ENCODE measurements around the gene MTHFD2L.
"Not testable (repeated sequence)": the region's sequence is repeated elsewhere in the genome, so short reads cannot be mapped to it uniquely, and the experiment has no call there.

Gene MTHFD2L

GRCh38 chr4:74205046-74205445 is 47.1 kb downstream of the MTHFD2L start:
- no peaks in the 10 kb centered on the region for H3K27me3 Mint-ChIP-seq (ENCODE audit: low read depth)
- TF ChIP-seq, protein P1, sequence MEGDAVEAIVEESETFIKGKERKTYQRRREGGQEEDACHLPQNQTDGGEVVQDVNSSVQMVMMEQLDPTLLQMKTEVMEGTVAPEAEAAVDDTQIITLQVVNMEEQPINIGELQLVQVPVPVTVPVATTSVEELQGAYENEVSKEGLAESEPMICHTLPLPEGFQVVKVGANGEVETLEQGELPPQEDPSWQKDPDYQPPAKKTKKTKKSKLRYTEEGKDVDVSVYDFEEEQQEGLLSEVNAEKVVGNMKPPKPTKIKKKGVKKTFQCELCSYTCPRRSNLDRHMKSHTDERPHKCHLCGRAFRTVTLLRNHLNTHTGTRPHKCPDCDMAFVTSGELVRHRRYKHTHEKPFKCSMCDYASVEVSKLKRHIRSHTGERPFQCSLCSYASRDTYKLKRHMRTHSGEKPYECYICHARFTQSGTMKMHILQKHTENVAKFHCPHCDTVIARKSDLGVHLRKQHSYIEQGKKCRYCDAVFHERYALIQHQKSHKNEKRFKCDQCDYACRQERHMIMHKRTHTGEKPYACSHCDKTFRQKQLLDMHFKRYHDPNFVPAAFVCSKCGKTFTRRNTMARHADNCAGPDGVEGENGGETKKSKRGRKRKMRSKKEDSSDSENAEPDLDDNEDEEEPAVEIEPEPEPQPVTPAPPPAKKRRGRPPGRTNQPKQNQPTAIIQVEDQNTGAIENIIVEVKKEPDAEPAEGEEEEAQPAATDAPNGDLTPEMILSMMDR (IDR thresholded peaks at IDR 0.05; ENCODE audit: unreplicated experiment in 3 of 3) = no peak
- H3K4me3 Mint-ChIP-seq = no peak overlapping the region
- peaks cover 5% of the 10 kb centered on the region for H3K9me3 Mint-ChIP-seq
- H3K27ac Mint-ChIP-seq = no peak overlapping the region
- H3K36me3 Mint-ChIP-seq (ENCODE audit: low read depth) = peaks cover 26% of the 10 kb centered on the region
- peaks cover 18% of the 10 kb centered on the region for H3K4me1 Mint-ChIP-seq

- Mint-ChIP-seq H3K9me3 (peaks cover 8% of the 10 kb centered on the region), H3K4me3 (no peak overlapping the region), H3K27me3 (ENCODE audit: low read depth) (no peaks in the 10 kb centered on the region), H3K36me3 (ENCODE audit: low read depth) (peaks cover 26% of the 10 kb centered on the region), H3K27ac (peak overlapping the region in 1 of 3 experiments; percentile 37), H3K4me1 (peaks cover 18% of the 10 kb centered on the region)
- TF ChIP-seq, protein P1 (IDR thresholded peaks at IDR 0.05; ENCODE audit: unreplicated experiment in 3 of 3) = no peak
These were observed 47.6 kb downstream of the MTHFD2L start for GRCh38 chr4:74205559-74205958.

DNA sequence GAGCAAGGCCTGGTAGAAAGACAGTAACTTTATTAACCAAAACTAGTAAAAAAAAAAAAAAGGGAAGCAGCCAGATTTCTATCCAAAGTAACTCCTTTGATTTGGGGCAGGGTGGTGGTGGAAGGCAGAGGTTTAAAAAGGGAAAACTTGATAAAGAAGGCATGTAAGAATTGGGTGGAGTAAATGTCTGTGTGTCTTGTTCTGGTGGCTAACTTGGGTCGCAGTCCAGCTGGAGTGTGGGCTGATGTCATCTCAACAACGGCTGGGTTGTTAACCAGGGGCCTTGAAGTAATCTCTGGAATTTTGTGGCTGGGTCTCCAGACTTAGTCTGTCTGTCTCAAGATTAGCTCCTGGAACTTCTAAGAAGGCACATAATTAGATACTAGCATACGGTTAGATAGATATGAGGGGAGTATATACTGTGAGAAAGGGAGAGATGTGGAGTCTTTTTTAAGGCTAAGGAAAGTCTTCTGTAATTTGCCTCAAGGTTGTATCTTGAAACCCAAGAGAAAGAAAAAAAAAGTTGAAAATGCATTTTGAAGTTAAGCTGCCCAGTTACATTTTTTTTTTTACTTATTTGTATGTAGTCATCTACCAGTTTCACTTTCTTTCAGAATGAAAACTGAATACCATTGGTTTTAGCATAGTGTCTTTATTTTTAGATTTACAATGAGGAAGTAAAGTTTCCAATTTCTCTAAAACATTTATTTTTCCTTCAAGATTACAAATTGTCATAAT is 48.3 kb downstream of the MTHFD2L start:
- peaks cover 15% of the 10 kb centered on the region for H3K9me3 Mint-ChIP-seq
- peaks cover 33% of the 10 kb centered on the region for H3K36me3 Mint-ChIP-seq (ENCODE audit: low read depth)
- H3K4me3 Mint-ChIP-seq = no peak overlapping the region
- peak overlapping the region; percentile 9 to 37 (median 19) for H3K27ac Mint-ChIP-seq
- TF ChIP-seq, protein P1 (IDR thresholded peaks at IDR 0.05; ENCODE audit: unreplicated experiment in 3 of 3) = no peak
- no peaks in the 10 kb centered on the region for H3K27me3 Mint-ChIP-seq (ENCODE audit: low read depth)
- peaks cover 18% of the 10 kb centered on the region for H3K4me1 Mint-ChIP-seq

DNA sequence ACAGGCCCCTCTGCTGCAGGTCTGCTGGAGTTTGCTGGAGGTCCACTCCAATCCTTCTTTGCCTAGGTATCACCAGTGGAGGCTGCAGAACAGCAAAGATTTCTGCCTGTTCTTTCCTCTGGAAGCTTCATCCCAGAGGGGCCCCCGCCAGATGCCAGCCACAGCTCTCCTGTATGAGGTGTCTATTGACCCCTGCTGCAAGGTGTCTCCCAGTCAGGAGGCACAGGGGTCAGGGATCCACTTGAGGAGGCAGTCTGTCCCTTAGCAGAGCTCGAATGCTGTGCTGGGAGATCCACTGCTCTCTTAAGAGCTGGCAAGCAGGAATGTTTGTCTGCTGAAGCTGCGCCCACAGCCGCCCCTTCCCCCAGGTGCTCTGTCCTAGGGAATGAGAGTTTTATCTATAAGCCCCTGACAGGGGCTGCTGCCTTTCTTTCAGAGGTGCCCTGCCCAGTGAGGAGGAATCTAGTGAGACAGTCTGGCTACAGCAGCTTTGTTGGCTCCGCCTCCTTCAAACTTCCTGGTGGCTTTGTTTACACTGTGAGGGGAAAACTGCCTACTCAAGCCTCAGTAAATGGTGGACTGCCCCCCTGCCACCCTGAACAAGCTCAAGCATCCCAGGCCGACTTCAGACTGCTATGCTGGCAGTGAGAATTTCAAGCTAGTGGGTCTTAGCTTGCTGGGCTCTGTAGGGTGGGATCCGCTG is 56.7 kb downstream of the MTHFD2L start:
- H3K4me3 Mint-ChIP-seq; H3K4me1 Mint-ChIP-seq; H3K27ac Mint-ChIP-seq; H3K27me3 Mint-ChIP-seq (ENCODE audit: low read depth): not testable (repeated sequence)
- Mint-ChIP-seq H3K36me3 (ENCODE audit: low read depth) (peaks cover 37% of the 10 kb centered on the region), H3K9me3 (peaks cover 35% of the 10 kb centered on the region)

GRCh38 chr4:74215236-74215635 is 57.3 kb downstream of the MTHFD2L start:
- not testable (repeated sequence) for H3K27ac Mint-ChIP-seq; H3K27me3 Mint-ChIP-seq (ENCODE audit: low read depth); H3K4me1 Mint-ChIP-seq; H3K4me3 Mint-ChIP-seq
- peaks cover 34% of the 10 kb centered on the region for H3K36me3 Mint-ChIP-seq (ENCODE audit: low read depth)
- peaks cover 33% of the 10 kb centered on the region for H3K9me3 Mint-ChIP-seq

DNA sequence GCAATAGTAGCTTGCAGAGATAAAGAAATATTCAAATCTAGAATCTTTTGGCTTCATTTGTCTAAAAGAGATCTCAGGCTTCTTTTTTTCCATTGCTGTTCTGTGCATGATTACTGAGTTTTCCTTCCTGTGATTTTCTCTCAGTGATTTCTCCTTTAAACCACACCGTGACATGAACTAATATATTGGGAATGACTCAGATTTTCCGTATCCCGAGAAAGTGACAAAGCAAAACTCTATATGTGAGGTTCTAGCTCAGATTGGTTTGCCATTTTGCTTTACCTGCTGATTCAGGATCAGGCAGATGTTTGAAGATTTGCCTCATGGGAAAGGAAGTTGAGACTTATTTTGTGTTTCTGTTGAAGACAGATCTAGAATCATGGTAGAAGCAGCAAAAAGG is 59.4 kb downstream of the MTHFD2L start:
- Mint-ChIP-seq H3K4me3 (no peak overlapping the region), H3K4me1 (no peaks in the 10 kb centered on the region), H3K27ac (no peak overlapping the region), H3K36me3 (ENCODE audit: low read depth) (peaks cover 15% of the 10 kb centered on the region), H3K27me3 (ENCODE audit: low read depth) (no peaks in the 10 kb centered on the region), H3K9me3 (peaks cover 13% of the 10 kb centered on the region)
- TF ChIP-seq, protein P1 (IDR thresholded peaks at IDR 0.05; ENCODE audit: unreplicated experiment in 3 of 3) = no peak

DNA sequence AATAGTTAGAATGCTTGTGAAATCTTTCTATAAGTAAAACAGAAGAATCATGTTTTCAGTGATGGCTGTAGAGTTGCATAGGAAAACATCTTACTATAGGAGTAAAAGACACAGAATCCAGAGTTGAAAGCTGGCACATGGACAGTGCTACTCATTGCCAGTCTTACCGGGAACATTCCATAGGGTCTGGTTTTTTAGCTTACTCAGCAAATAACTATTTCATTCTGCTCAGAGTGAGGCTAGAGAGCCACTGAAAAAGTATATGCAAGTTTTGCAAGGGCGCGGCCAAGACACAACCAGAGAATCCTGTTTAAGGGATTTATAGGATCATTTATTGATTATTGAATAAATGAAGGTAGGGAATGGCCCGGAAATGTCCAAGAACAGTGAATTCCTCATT is 60.3 kb downstream of the MTHFD2L start:
- H3K4me3 Mint-ChIP-seq = no peak overlapping the region
- H3K27me3 Mint-ChIP-seq (ENCODE audit: low read depth) = no peaks in the 10 kb centered on the region
- TF ChIP-seq, protein P1 (IDR thresholded peaks at IDR 0.05; ENCODE audit: unreplicated experiment in 3 of 3) = no peak
- H3K4me1 Mint-ChIP-seq = no peaks in the 10 kb centered on the region
- H3K27ac Mint-ChIP-seq = no peak overlapping the region
- peaks cover 5% of the 10 kb centered on the region for H3K9me3 Mint-ChIP-seq
- peaks cover 8% of the 10 kb centered on the region for H3K36me3 Mint-ChIP-seq (ENCODE audit: low read depth)
